ENCODE data around the gene NOD2. TPM values are rescaled to one million over a fixed set of nuclear protein-coding genes. Genes with fewer than 3 reads are reported as not detected.

Gene NOD2
- total RNA-seq, 1 experiment from 2014 or later: 5.4 TPM

GRCh38 chr16:50668368-50669008 lies 24.9 kb upstream of the NOD2 start:
- H3K4me3 ChIP-seq (replicated peaks in 1 of 2; ENCODE audit: low read depth in 1 of 2, low read length in 2 of 2): no peak overlapping the region
- peaks cover 10 to 22% of the 10 kb centered on the region in 2 experiments; a peak in 3 of 4 replicates for H3K9me3 ChIP-seq (ENCODE audit: control insufficient read depth in 1 of 2, insufficient read depth in 1 of 2, low read depth in 1 of 2, low read length in 2 of 2)
- peaks cover 0 to 5% of the 10 kb centered on the region in 2 experiments; a peak in 1 of 4 replicates for H3K4me1 ChIP-seq (ENCODE audit: control insufficient read depth in 1 of 2, insufficient read depth in 2 of 2, low read length in 2 of 2)
- no peaks in the 10 kb centered on the region for H3K36me3 ChIP-seq (ENCODE audit: control insufficient read depth in 1 of 2, insufficient read depth in 2 of 2, low read length in 2 of 2)
- CTCF ChIA-PET: interaction anchor here (1.1 to 4.5 kb wide), 2 partner anchors 9 to 138 kb away, joined by 3 to 62 read pairs; no protein-coding TSS in a partner anchor
- BruUV-seq (replicated peaks): no TSS peak
- intact Hi-C loops (cut with micrococcal nuclease): loop anchor here (5.0 kb wide), 2 partner anchors 346 to 456 kb away; no protein-coding TSS in a partner anchor
- H3K9me2 ChIP-seq (ENCODE audit: insufficient read depth): no peaks in the 10 kb centered on the region
- ATAC-seq: no peak
- no peak overlapping the region for H2AFZ ChIP-seq (ENCODE audit: low read depth, low read length, poor library complexity, severe bottlenecking)
- no peak overlapping the region for H3K4me2 ChIP-seq (ENCODE audit: low read length)
- POLR2A ChIA-PET: interaction anchor here (1.5 kb wide), 1 partner anchor 138 kb away, joined by 4 read pairs; no protein-coding TSS in a partner anchor
- DNase-seq (ENCODE audit: low read depth, low spot score): no peak
- TF ChIP-seq EZH2 (IDR thresholded peaks at IDR 0.05): no peak
- no peak for TF ChIP-seq POLR2AphosphoS5 (IDR thresholded peaks at IDR 0.05; ENCODE audit: low read depth, low read length)
- TF ChIP-seq JUND (IDR thresholded peaks at IDR 0.05): no peak
- TF ChIP-seq ZFX (IDR thresholded peaks at IDR 0.05): no peak
- TF ChIP-seq CEBPB (IDR thresholded peaks at IDR 0.05; ENCODE audit: low read depth): no peak
- H4K20me1 ChIP-seq (ENCODE audit: insufficient read depth): no peaks in the 10 kb centered on the region
- no peaks in the 10 kb centered on the region for H3K27me3 ChIP-seq (ENCODE audit: insufficient read depth, low read length)
- no peak overlapping the region for H3K9ac ChIP-seq (ENCODE audit: low read length)
- no peak overlapping the region for H3K27ac ChIP-seq (ENCODE audit: low read depth, low read length)
- H3K79me2 ChIP-seq (ENCODE audit: insufficient read depth, low read length): no peaks in the 10 kb centered on the region
- RAD21 ChIA-PET (ENCODE audit: low non-redundant PET in 1 of 2, low total read pairs in 2 of 2, uncharacterized antibody in 2 of 2, unreplicated experiment in 2 of 2): interaction anchor here (0.6 to 2.1 kb wide), 2 partner anchors 35 to 138 kb away, joined by 5 read pairs; no protein-coding TSS in a partner anchor

- no peaks in the 10 kb centered on the region for H3K36me3 ChIP-seq (ENCODE audit: control insufficient read depth in 1 of 2, insufficient read depth in 2 of 2, low read length in 2 of 2)
- H3K9me3 ChIP-seq (ENCODE audit: control insufficient read depth in 1 of 2, insufficient read depth in 1 of 2, low read depth in 1 of 2, low read length in 2 of 2): peaks cover 10 to 23% of the 10 kb centered on the region in 2 experiments; a peak in 3 of 4 replicates
- CTCF ChIA-PET: interaction anchor here (0.8 to 3.8 kb wide), 2 partner anchors 9 to 137 kb away, joined by 3 to 36 read pairs; no protein-coding TSS in a partner anchor
- POLR2A ChIA-PET: no interaction called here
- H4K20me1 ChIP-seq (ENCODE audit: insufficient read depth): no peaks in the 10 kb centered on the region
- no peak overlapping the region for H3K4me2 ChIP-seq (ENCODE audit: low read length)
- no peak overlapping the region for H3K9ac ChIP-seq (ENCODE audit: low read length)
- H3K27ac ChIP-seq (ENCODE audit: low read depth, low read length): no peak overlapping the region
- BruUV-seq (replicated peaks): no TSS peak
- no peaks in the 10 kb centered on the region for H3K9me2 ChIP-seq (ENCODE audit: insufficient read depth)
- H3K4me1 ChIP-seq (ENCODE audit: control insufficient read depth in 1 of 2, insufficient read depth in 2 of 2, low read length in 2 of 2): peaks cover 0 to 5% of the 10 kb centered on the region in 2 experiments; a peak in 1 of 4 replicates
- no peak overlapping the region for H2AFZ ChIP-seq (ENCODE audit: low read depth, low read length, poor library complexity, severe bottlenecking)
- DNase-seq (ENCODE audit: low read depth, low spot score): no peak
- RAD21 ChIA-PET (ENCODE audit: low non-redundant PET in 1 of 2, low total read pairs in 2 of 2, uncharacterized antibody in 2 of 2, unreplicated experiment in 2 of 2): no interaction called here
- ATAC-seq: no peak
- TF ChIP-seq ZBTB33 (IDR thresholded peaks at IDR 0.05; ENCODE audit: extremely low read depth, insufficient replicate concordance, low read length): no peak
- H3K27me3 ChIP-seq (ENCODE audit: insufficient read depth, low read length): no peaks in the 10 kb centered on the region
- H3K79me2 ChIP-seq (ENCODE audit: insufficient read depth, low read length): no peaks in the 10 kb centered on the region
- H3K4me3 ChIP-seq (replicated peaks in 1 of 2; ENCODE audit: low read depth in 1 of 2, low read length in 2 of 2): no peak overlapping the region
- intact Hi-C loops (cut with micrococcal nuclease): loop anchor here (5.0 to 10.0 kb wide), 4 partner anchors 347 to 1315 kb away; no protein-coding TSS in a partner anchor
Measured at GRCh38 chr16:50669741-50670140, 23.7 kb upstream of the NOD2 start.
